H1 (cell line): ENCODE results near the gene LMTK2. TPM values are rescaled to one million over a fixed set of nuclear protein-coding genes. Genes with fewer than 3 reads are reported as not detected.

Experiments
- CTCF ChIA-PET: fragments of 300-600 bp; sonication (Branson Sonifier 250); formaldehyde crosslinking; loops from one replicate; lab custom pipeline; 2021; ENCODE audit not compliant: partially characterized antibody; lab: Charles Lee
- POLR2A ChIA-PET: fragments of 300-600 bp; sonication (Branson Sonifier 250); formaldehyde crosslinking; loops from one replicate; lab custom pipeline; 2021; ENCODE audit warnings: inconsistent platforms; ENCODE audit not compliant: partially characterized antibody; lab: Charles Lee
- DNase-seq, 2 experiments: peaks; one replicate each; pipeline versions ENCODE4 v3.0.0 to v3.0.0-alpha.2; 2010 to 2022; ENCODE audit warnings: low spot score in 2 of 2, low read depth in 1 of 2, mixed read lengths in 1 of 2
- FAIRE-seq: peaks from 2 replicates; lab custom pipeline; 2011; peaks lifted over from hg19 to GRCh38; lab: Jason Lieb, UNC
- H2AFZ ChIP-seq: 2 replicates; pipeline ENCODE4 v1.8.1; 2012; ENCODE audit warnings: low read length, inconsistent platforms
- H2AK5ac ChIP-seq: 2 replicates; pipeline ENCODE4 v1.6.1; 2013; ENCODE audit warnings: low read depth, low read length
- H2BK120ac ChIP-seq: replicated peaks from 2 replicates; pipeline ENCODE3; 2013; ENCODE audit warnings: low read depth, low read length, inconsistent platforms
- H2BK12ac ChIP-seq: 2 replicates; pipeline ENCODE4 v1.6.1; 2013; ENCODE audit warnings: low read depth, low read length
- H2BK15ac ChIP-seq: 2 replicates; pipeline ENCODE4 v1.6.1; 2013; ENCODE audit warnings: low read length
- H2BK20ac ChIP-seq: 2 replicates; pipeline ENCODE4 v1.6.1; 2013; ENCODE audit warnings: low read length
- H2BK5ac ChIP-seq: 2 replicates; pipeline ENCODE4 v1.6.1; 2013; ENCODE audit warnings: low read depth, low read length
- H3K14ac ChIP-seq: 2 replicates; pipeline ENCODE4 v1.6.1; 2013; ENCODE audit warnings: inconsistent platforms; ENCODE audit not compliant: insufficient read length
- H3K18ac ChIP-seq: 2 replicates; pipeline ENCODE4 v1.6.1; 2013; ENCODE audit warnings: low read length; ENCODE audit errors: extremely low read depth
- H3K23ac ChIP-seq: 2 replicates; pipeline ENCODE4 v1.6.1; 2013; ENCODE audit warnings: inconsistent platforms; ENCODE audit not compliant: insufficient read length
- H3K23me2 ChIP-seq: 2 replicates; pipeline ENCODE4 v1.6.1; 2013; ENCODE audit warnings: low read depth, low read length
- H3K27ac ChIP-seq: 2 replicates; pipeline ENCODE4 v1.6.1; 2011; ENCODE audit warnings: low read depth, low read length, inconsistent platforms
- H3K27me3 ChIP-seq, 4 experiments: replicated peaks in 1 of 4; 1 replicate in 1 of 4; 2 replicates in 3 of 4; pipeline versions ENCODE4 v1.6.1 to v1.8.1; 2011 to 2013; ENCODE audit warnings: low read length in 3 of 4, mild to moderate bottlenecking in 3 of 4, inconsistent platforms in 2 of 4, mixed read lengths in 2 of 4, moderate library complexity in 1 of 4; ENCODE audit not compliant: control insufficient read depth in 3 of 4, insufficient read depth in 3 of 4; ENCODE audit errors: extremely low read depth in 1 of 4
- H3K36me3 ChIP-seq, 4 experiments: 2 replicates each; pipeline versions ENCODE4 v1.6.1 to v1.8.1; 2011 to 2013; ENCODE audit warnings: mild to moderate bottlenecking in 4 of 4, low read length in 3 of 4, moderate library complexity in 2 of 4, control low read depth in 1 of 4, inconsistent platforms in 1 of 4; ENCODE audit not compliant: insufficient read depth in 4 of 4, control insufficient read depth in 2 of 4
- H3K4ac ChIP-seq: replicated peaks from 2 replicates; pipeline ENCODE3; 2013; ENCODE audit warnings: low read length, low read depth, mixed read lengths, inconsistent platforms; ENCODE audit not compliant: insufficient read length
- H3K4me1 ChIP-seq, 4 experiments: replicated peaks in 1 of 4; 1 replicate in 1 of 4; 2 replicates in 3 of 4; pipeline versions ENCODE4 v1.6.1 to v1.8.1; 2011 to 2013; ENCODE audit warnings: low read length in 3 of 4, inconsistent platforms in 2 of 4, mixed read lengths in 1 of 4; ENCODE audit not compliant: insufficient read depth in 4 of 4, control insufficient read depth in 3 of 4
- H3K4me2 ChIP-seq, 2 experiments: 2 replicates each; pipeline versions ENCODE4 v1.6.1 to v1.8.1; 2011 to 2013; ENCODE audit warnings: low read depth in 2 of 2, low read length in 2 of 2, control low read depth in 1 of 2, inconsistent platforms in 1 of 2, mild to moderate bottlenecking in 1 of 2; ENCODE audit not compliant: insufficient read depth in 1 of 2
- H3K4me3 ChIP-seq, 4 experiments: fragments of 200-600, 300-600 bp in 1 of 4; sonication (generic), shearing (Covaris generic), sonication (Bioruptor Twin) in 1 of 4; 2 replicates each; pipeline versions ENCODE4 v1.5.1 to v1.8.1; 2011 to 2016; ENCODE audit warnings: low read length in 4 of 4, low read depth in 3 of 4, control low read depth in 2 of 4, inconsistent platforms in 2 of 4, mild to moderate bottlenecking in 2 of 4, mixed read lengths in 1 of 4, moderate library complexity in 1 of 4; ENCODE audit not compliant: insufficient read depth in 2 of 4; ENCODE audit errors: extremely low read depth in 1 of 4
- H3K56ac ChIP-seq: replicated peaks from 2 replicates; pipeline ENCODE3; 2013; ENCODE audit warnings: low read depth, mild to moderate bottlenecking, mixed read lengths, low read length, inconsistent platforms; ENCODE audit not compliant: insufficient read length
- H3K79me1 ChIP-seq: 2 replicates; pipeline ENCODE4 v1.6.1; 2013; ENCODE audit warnings: low read depth, low read length, control low read depth
- H3K79me2 ChIP-seq, 2 experiments: 2 replicates each; pipeline versions ENCODE4 v1.6.1 to v1.8.1; 2012 to 2013; ENCODE audit warnings: low read length in 2 of 2, mild to moderate bottlenecking in 2 of 2, inconsistent platforms in 1 of 2; ENCODE audit not compliant: insufficient read depth in 2 of 2, control insufficient read depth in 1 of 2
- H3K9ac ChIP-seq, 4 experiments: replicated peaks in 1 of 4; 1 replicate in 1 of 4; 2 replicates in 3 of 4; pipeline versions ENCODE4 v1.6.1 to v1.8.1; 2011 to 2013; ENCODE audit warnings: low read depth in 3 of 4, low read length in 3 of 4, control low read depth in 2 of 4, mild to moderate bottlenecking in 2 of 4, moderate library complexity in 2 of 4, inconsistent platforms in 1 of 4; ENCODE audit errors: extremely low read depth in 1 of 4
- H3K9me3 ChIP-seq, 2 experiments: 2 replicates each; pipeline versions ENCODE4 v1.6.1 to v1.8.1; 2012 to 2013; ENCODE audit warnings: mild to moderate bottlenecking in 2 of 2, moderate library complexity in 2 of 2, control low read depth in 1 of 2, inconsistent platforms in 1 of 2, low read depth in 1 of 2, low read length in 1 of 2, mixed read lengths in 1 of 2; ENCODE audit not compliant: insufficient read depth in 2 of 2
- H4K20me1 ChIP-seq, 2 experiments: replicated peaks in 1 of 2; 2 replicates each; pipeline versions ENCODE3 to v1.8.1; 2011 to 2013; ENCODE audit warnings: inconsistent platforms in 2 of 2, low read length in 2 of 2, mild to moderate bottlenecking in 1 of 2; ENCODE audit not compliant: insufficient read depth in 2 of 2, control insufficient read depth in 1 of 2
- H4K5ac ChIP-seq: 2 replicates; pipeline ENCODE4 v1.6.1; 2013; ENCODE audit warnings: low read length, low read depth, mixed read lengths, inconsistent platforms; ENCODE audit not compliant: insufficient read length
- H4K8ac ChIP-seq: 2 replicates; pipeline ENCODE4 v1.8.0; 2013; ENCODE audit warnings: mild to moderate bottlenecking, moderate library complexity, low read length, inconsistent platforms; ENCODE audit not compliant: insufficient read depth; ENCODE audit errors: extremely low read depth
- H4K91ac ChIP-seq: replicated peaks from 2 replicates; pipeline ENCODE3; 2013; ENCODE audit warnings: low read length, mixed read lengths, inconsistent platforms; ENCODE audit not compliant: insufficient read length
- CEBPB ChIP-seq: IDR thresholded peaks from 2 replicates; pipeline ENCODE4 v1.6.1; 2012; ENCODE audit warnings: low read depth, low read length
- EZH2 ChIP-seq: fragments of 200-600 bp; sonication (generic); IDR thresholded peaks from 2 replicates; pipeline ENCODE4 v1.7.1; 2012; ENCODE audit warnings: low read depth, mild to moderate bottlenecking, moderate library complexity, low read length, inconsistent platforms; ENCODE audit not compliant: severe bottlenecking
- JUN ChIP-seq: IDR thresholded peaks from 2 replicates; pipeline ENCODE4 v1.6.1; 2011; ENCODE audit warnings: low read depth, mild to moderate bottlenecking, improper control_type of control experiment, low read length
- KDM5A ChIP-seq: fragments of 200-600 bp; IDR thresholded peaks from 2 replicates; pipeline ENCODE4 v1.7.1; 2012; ENCODE audit warnings: mild to moderate bottlenecking, low read length, inconsistent platforms, mixed read lengths
- NANOG ChIP-seq: IDR thresholded peaks from 2 replicates; pipeline ENCODE4 v1.6.1; 2011; ENCODE audit warnings: low read length, low read depth, mild to moderate bottlenecking, inconsistent platforms; ENCODE audit not compliant: insufficient read depth, poor library complexity, severe bottlenecking
- NRF1 ChIP-seq: IDR thresholded peaks from 2 replicates; pipeline ENCODE4 v1.6.1; 2011; ENCODE audit warnings: mild to moderate bottlenecking, low read depth, low read length, improper control_type of control experiment
- PHF8 ChIP-seq: fragments of 200-600 bp; sonication (generic); conservative IDR thresholded peaks from 2 replicates; pipeline ENCODE4 v1.7.1; 2012; ENCODE audit warnings: low read depth, mild to moderate bottlenecking, inconsistent platforms, low read length, moderate library complexity
- POLR2AphosphoS5 ChIP-seq: IDR thresholded peaks from 2 replicates; pipeline ENCODE4 v1.6.1; 2011; ENCODE audit warnings: low read depth, low read length
- RBBP5 ChIP-seq: IDR thresholded peaks from 2 replicates; pipeline ENCODE4 v1.7.1; 2012; ENCODE audit warnings: low read depth, mild to moderate bottlenecking, inconsistent platforms, low read length, moderate library complexity, borderline replicate concordance
- RFX5 ChIP-seq: IDR thresholded peaks from 2 replicates; pipeline ENCODE4 v1.6.1; 2011; ENCODE audit warnings: low read depth, low read length, improper control_type of control experiment, borderline replicate concordance
- SAP30 ChIP-seq: fragments of 300-600 bp; sonication (generic); IDR thresholded peaks from 2 replicates; pipeline ENCODE4 v1.7.1; 2012; ENCODE audit warnings: low read length, moderate library complexity, mild to moderate bottlenecking, inconsistent platforms; ENCODE audit not compliant: insufficient read depth, insufficient replicate concordance
- TAF1 ChIP-seq: IDR thresholded peaks from 2 replicates; pipeline ENCODE4 v1.6.1; 2011; ENCODE audit warnings: mild to moderate bottlenecking, low read depth, low read length
- TAF7 ChIP-seq: optimal IDR thresholded peaks from 2 replicates; pipeline ENCODE3; 2011; ENCODE audit warnings: low read depth, mild to moderate bottlenecking, inconsistent platforms, low read length, moderate library complexity, borderline replicate concordance
- WGBS, 2 experiments: shearing (Covaris generic) in 1 of 2; methylation state at CpG; one replicate each; pipeline versions ENCODE4 v1.1.6 to v1.1.7; 2013 to 2015; ENCODE audit warnings: low lambda C conversion rate in 2 of 2, mixed read lengths in 2 of 2, inconsistent platforms in 1 of 2, low coverage in 1 of 2, missing lambda C conversion rate in 1 of 2; ENCODE audit not compliant: insufficient replicate concordance in 2 of 2, insufficient coverage in 1 of 2, insufficient read length in 1 of 2; ENCODE audit errors: extremely low coverage in 1 of 2, missing lambda C conversion rate in 1 of 2; 5-methylcytosine and 5-hydroxymethylcytosine counted together
- polyA plus RNA-seq, 7 experiments: library from polyadenylated mRNA; depleted of rRNA in 3 of 7; stranded (reverse) in 5 of 7; unstranded in 2 of 7; fragments of >200 nt in 5 of 7; fragments of 200-250 nt in 2 of 7; gene quantifications; 1 replicate in 5 of 7; 2 replicates in 1 of 7; 4 replicates in 1 of 7; pipeline versions ENCODE4 v1.2.1 to v1.2.3, GENCODE V29; 2011 to 2013; ENCODE audit warnings: missing spikeins in 2 of 7, mixed read lengths in 2 of 7
- total RNA-seq: library from RNA; stranded (reverse); fragmentation: NEBNext Ultra II Directional; extraction: Animal tissue kit (Norgen Biotek cat#: 25700); gene quantifications from 2 replicates; pipeline ENCODE4 v1.2.1, GENCODE V29; 2021
- TF ChIP-seq, protein P1 (sequence below): IDR thresholded peaks from 2 replicates; pipeline ENCODE4 v1.6.1; 2011; ENCODE audit warnings: low read depth, mild to moderate bottlenecking, low read length; ENCODE audit not compliant: insufficient read depth

Gene LMTK2
- total and polyA plus RNA-seq, 2 of the 8 experiments (the other 6 are each of a cell fraction or from before 2014, with no cell fraction given) = 9.7 to 30.7 TPM

DNA sequence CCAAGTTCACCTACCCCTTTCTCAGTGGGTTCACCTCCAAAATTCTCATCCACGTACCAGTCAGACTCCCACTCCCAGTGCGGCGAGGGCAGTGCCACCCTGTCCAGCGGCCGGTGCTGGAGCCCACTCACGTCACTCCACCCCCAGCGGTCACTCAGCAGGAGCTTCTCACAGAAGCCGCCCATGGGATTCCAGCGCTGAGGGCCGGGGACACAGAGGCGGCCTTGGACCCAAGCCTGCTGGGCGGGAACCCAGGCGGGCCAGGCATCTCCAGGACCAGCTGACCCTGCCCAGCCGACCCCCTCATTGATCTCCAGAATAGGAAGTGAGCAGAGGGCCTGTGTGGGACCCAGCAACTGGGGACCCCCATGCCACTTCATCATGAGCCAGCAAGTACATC lies 138.2 kb downstream of the LMTK2 start:
- Histone ChIP-seq H3K4ac (no peak overlapping the region), H2BK20ac (no peak overlapping the region), H4K91ac (no peak overlapping the region), H3K56ac (no peak overlapping the region), H4K20me1 (peaks cover 0 to 3% of the 10 kb centered on the region in 2 experiments), H3K27me3 (no peaks in the 10 kb centered on the region; a peak in 1 of 7 replicates), H3K9ac (no peak overlapping the region), H3K23me2 (peaks cover 8% of the 10 kb centered on the region; the same call in 1 of the 2 replicates), H3K4me1 (peaks cover 0 to 6% (median 0%) of the 10 kb centered on the region in 4 experiments; a peak in 3 of 7 replicates), H3K27ac (no peak overlapping the region), H3K4me2 (no peak overlapping the region), H4K5ac (no peak overlapping the region), H3K23ac (no peak overlapping the region), H3K79me2 (no peaks in the 10 kb centered on the region), H4K8ac (no peak overlapping the region), H2AFZ (no peak overlapping the region), H3K18ac (no peak overlapping the region), H3K9me3 (no peaks in the 10 kb centered on the region), H2BK15ac (no peak overlapping the region), H3K79me1 (no peaks in the 10 kb centered on the region), H3K14ac (no peak overlapping the region), H2AK5ac (no peak overlapping the region), H2BK5ac (no peak overlapping the region), H3K4me3 (no peak overlapping the region), H3K36me3 (no peaks in the 10 kb centered on the region), H2BK120ac (no peak overlapping the region), H2BK12ac (no peak overlapping the region)
- FAIRE-seq = no peak
- DNase-seq = no peak
- POLR2A ChIA-PET = no interaction called here
- TF ChIP-seq KDM5A (no peak), TAF1 (no peak), CEBPB (no peak), TAF7 (no peak), POLR2AphosphoS5 (no peak), EZH2 (no peak), RFX5 (no peak), PHF8 (no peak), SAP30 (no peak), NRF1 (no peak), JUN (no peak), NANOG (no peak), RBBP5 (no peak)
- TF ChIP-seq, protein P1, sequence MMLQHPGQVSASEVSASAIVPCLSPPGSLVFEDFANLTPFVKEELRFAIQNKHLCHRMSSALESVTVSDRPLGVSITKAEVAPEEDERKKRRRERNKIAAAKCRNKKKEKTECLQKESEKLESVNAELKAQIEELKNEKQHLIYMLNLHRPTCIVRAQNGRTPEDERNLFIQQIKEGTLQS = no peak
- CTCF ChIA-PET = interaction anchor here (1.3 to 1.7 kb wide), 2 partner anchors 23 to 24 kb away, joined by 3 to 4 read pairs; no protein-coding TSS in a partner anchor
- WGBS, 2 experiments = 91% methylated on average over 13 of the region's 14 CpGs; no CpG with 5 or more reads in 1 of the 2 experiments
